K562 (cell line): ENCODE data around the gene CPNE2. TPM values are rescaled to one million over a fixed set of nuclear protein-coding genes. Genes with fewer than 3 reads are reported as not detected.
A peak's percentile ranks its signal among the peaks of the same experiment; 100 is the strongest.

ENCODE experiments used
- ATAC-seq: fragments of 200-7000 bp; cut with Tn5 transposase; 3 replicates; pipeline ENCODE4 v1.9.1; 2020; ENCODE audit warnings: moderate library complexity
- BruUV-seq: library from RNA; stranded (reverse); fragments of 400-500 nt; replicated peaks from 2 replicates; lab custom pipeline; 2021; lab: Mats Ljungman, UMichigan
- CTCF ChIA-PET: fragments of 300-600 bp; formaldehyde crosslinking; extraction: SDS; loops from one replicate; lab custom pipeline; 2021; ENCODE audit warnings: low intra/inter-chr PET ratio; lab: Yijun Ruan, JAX
- POLR2A ChIA-PET: fragments of 300-600, 350-650 bp; sonication (Branson Sonifier 250); formaldehyde crosslinking; extraction: SDS; loops from one replicate; lab custom pipeline; 2021; ENCODE audit warnings: antibody characterized with exemption, inconsistent platforms; lab: Yijun Ruan, JAX
- DNase-seq, 4 experiments: peaks; one replicate each; pipeline versions ENCODE4 v3.0.0 to v3.0.0-alpha.2; 2011 to 2018; ENCODE audit warnings: low spot score in 3 of 4, mixed read lengths in 3 of 4; ENCODE audit errors: extremely low read depth in 1 of 4
- FAIRE-seq: peaks from 2 replicates; lab custom pipeline; 2011; peaks lifted over from hg19 to GRCh38; lab: Jason Lieb, UNC
- H2AFZ ChIP-seq: 2 replicates; pipeline ENCODE4 v1.6.0; 2011; ENCODE audit warnings: low read depth, low read length, control low read depth, inconsistent platforms
- H3K27ac ChIP-seq: fragments of 200-600 bp; 3 replicates; pipeline ENCODE4 v1.8.0; 2011; ENCODE audit warnings: low read depth, mild to moderate bottlenecking, control low read depth, inconsistent platforms, low read length, moderate library complexity, mixed read lengths; ENCODE audit errors: extremely low read depth
- H3K27me3 ChIP-seq, 2 experiments: fragments of 300-600 bp in 1 of 2; 2 replicates in 1 of 2; 3 replicates in 1 of 2; pipeline versions ENCODE4 v1.6.0 to v1.8.0; 2011; ENCODE audit warnings: inconsistent platforms in 2 of 2, low read length in 2 of 2, mild to moderate bottlenecking in 1 of 2, mixed read lengths in 1 of 2, moderate library complexity in 1 of 2; ENCODE audit not compliant: control insufficient read depth in 2 of 2, insufficient read depth in 2 of 2
- H3K36me3 ChIP-seq: fragments of 300-600 bp; 3 replicates; pipeline ENCODE4 v1.8.0; 2011; ENCODE audit warnings: mild to moderate bottlenecking, low read length, inconsistent platforms; ENCODE audit not compliant: control insufficient read depth, insufficient read depth
- H3K4me1 ChIP-seq, 2 experiments: fragments of 200-600 bp in 1 of 2; replicated peaks in 1 of 2; 2 replicates in 1 of 2; 3 replicates in 1 of 2; pipeline versions ENCODE4 v1.5.1 to v1.8.0; 2011; ENCODE audit warnings: inconsistent platforms in 2 of 2, low read length in 2 of 2, mild to moderate bottlenecking in 1 of 2, mixed read lengths in 1 of 2, moderate library complexity in 1 of 2; ENCODE audit not compliant: control insufficient read depth in 2 of 2, insufficient read depth in 2 of 2
- H3K4me2 ChIP-seq: 2 replicates; pipeline ENCODE4 v1.6.1; 2011; ENCODE audit warnings: low read length, control low read depth, inconsistent platforms, mixed read lengths; ENCODE audit not compliant: insufficient read depth
- H3K4me3 ChIP-seq: fragments of 200-600 bp; sonication (generic), shearing (Covaris generic); 2 replicates; pipeline ENCODE4 v1.5.1; 2016; ENCODE audit warnings: control low read depth, inconsistent platforms
- H3K79me2 ChIP-seq: fragments of 200-600 bp; 3 replicates; pipeline ENCODE4 v1.8.0; 2011; ENCODE audit warnings: low read length, inconsistent platforms; ENCODE audit not compliant: control insufficient read depth, insufficient read depth
- H3K9ac ChIP-seq, 2 experiments: 2 replicates each; pipeline versions ENCODE4 v1.6.0 to v1.6.1; 2011; ENCODE audit warnings: low read depth in 2 of 2, low read length in 2 of 2, control low read depth in 1 of 2, inconsistent platforms in 1 of 2, mild to moderate bottlenecking in 1 of 2, mixed read lengths in 1 of 2; ENCODE audit not compliant: insufficient read depth in 1 of 2
- H3K9me1 ChIP-seq: one replicate; pipeline ENCODE4 v1.6.0; 2011; ENCODE audit warnings: inconsistent platforms, mild to moderate bottlenecking, low read length, moderate library complexity; ENCODE audit not compliant: control insufficient read depth, insufficient read depth
- H3K9me3 ChIP-seq: replicated peaks from 2 replicates; pipeline ENCODE4 v1.5.1; 2011; ENCODE audit warnings: low read depth, low read length, inconsistent platforms; ENCODE audit not compliant: control insufficient read depth, insufficient read depth
- H4K20me1 ChIP-seq: replicated peaks from 2 replicates; pipeline ENCODE4 v1.6.1; 2011; ENCODE audit warnings: low read length, inconsistent platforms, mixed read lengths; ENCODE audit not compliant: control insufficient read depth, insufficient read depth
- CHD2 ChIP-seq: IDR thresholded peaks from 2 replicates; pipeline ENCODE4 v1.6.1; 2011; ENCODE audit warnings: low read depth, low read length
- DLX4 ChIP-seq: fragments of 250-450 bp; sonication (Bioruptor Pico); IDR thresholded peaks from 2 replicates; pipeline ENCODE4 v1.6.1; 2021; ENCODE audit warnings: mild to moderate bottlenecking
- EP400 ChIP-seq: fragments of 450-650 bp; IDR thresholded peaks from 2 replicates; pipeline ENCODE4 v1.6.1; 2017; ENCODE audit warnings: antibody characterized with exemption, mild to moderate bottlenecking, moderate library complexity
- MBD1 ChIP-seq: fragments of 250-450 bp; sonication (Bioruptor Pico); IDR thresholded peaks from 2 replicates; pipeline ENCODE4 v1.8.0; 2022; ENCODE audit warnings: inconsistent platforms
- MED1 ChIP-seq: sonication (generic); formaldehyde crosslinking; IDR thresholded peaks from 2 replicates; pipeline ENCODE4 v1.8.1; 2023; ENCODE audit warnings: missing genetic modification reagents, borderline replicate concordance
- MXI1 ChIP-seq: IDR thresholded peaks from 2 replicates; pipeline ENCODE4 v1.6.1; 2011; ENCODE audit warnings: low read depth, mild to moderate bottlenecking, improper control_type of control experiment, low read length
- PCBP2 ChIP-seq: fragments of 200-400 bp; formaldehyde crosslinking; IDR thresholded peaks from 2 replicates; pipeline ENCODE4 v1.6.1; 2018; ENCODE audit warnings: low read length, low read depth, mild to moderate bottlenecking, moderate library complexity; ENCODE audit not compliant: poor library complexity, severe bottlenecking
- PHTF2 ChIP-seq: fragments of 250-450 bp; sonication (Bioruptor Pico); IDR thresholded peaks from 2 replicates; pipeline ENCODE4 v1.5.0; 2021; ENCODE audit warnings: mild to moderate bottlenecking
- RFX1 ChIP-seq: fragments of 450-650 bp; IDR thresholded peaks from 2 replicates; pipeline ENCODE4 v1.6.1; 2016; ENCODE audit warnings: mild to moderate bottlenecking, moderate library complexity
- TCF3 ChIP-seq: sonication (generic); formaldehyde crosslinking; IDR thresholded peaks from 2 replicates; pipeline ENCODE4 v1.4.0; 2020; ENCODE audit warnings: mild to moderate bottlenecking, missing genetic modification reagents
- ZNF445 ChIP-seq: fragments of 250-450 bp; sonication (Bioruptor Pico); IDR thresholded peaks from 2 replicates; pipeline ENCODE4 v1.4.0; 2020; ENCODE audit warnings: low read depth, mild to moderate bottlenecking, moderate library complexity
- ZNF764 ChIP-seq: fragments of 250-450 bp; sonication (Bioruptor Pico); IDR thresholded peaks from 2 replicates; pipeline ENCODE4 v1.4.0; 2020; ENCODE audit warnings: low read depth, mild to moderate bottlenecking, moderate library complexity
- WGBS: fragments of 100-300 bp; shearing (Covaris generic); methylation state at CpG from one replicate; pipeline ENCODE4 v1.1.6; 2016; ENCODE audit warnings: low coverage, mixed read lengths; ENCODE audit not compliant: insufficient coverage; ENCODE audit errors: missing lambda C conversion rate; 5-methylcytosine and 5-hydroxymethylcytosine counted together
- in situ Hi-C: fragments of 300-500 bp; cut with MboI; formaldehyde crosslinking; loops from 4 replicates; pipeline ENCODE4 v1.15.0; 2018; ENCODE audit warnings: inconsistent platforms, mixed read lengths
- intact Hi-C: fragments of 100-400 bp; cut with micrococcal nuclease; formaldehyde crosslinking; loops from 2 replicates; pipeline ENCODE4 v1.14.2; 2022
- polyA plus RNA-seq, 8 experiments: library from polyadenylated mRNA; depleted of rRNA in 4 of 8; stranded (reverse) in 5 of 8; unstranded in 3 of 8; fragments of >200 nt; fragmentation: Nextera tagmentation in 2 of 8; fragmentation: Illumina TruSeq in 1 of 8; extraction: Ambion mirVana in 2 of 8; extraction: Trizol in 1 of 8; gene quantifications; 2 replicates each; pipeline versions ENCODE4 v1.2.1 to v1.2.3, GENCODE V29; 2011 to 2014; ENCODE audit warnings: inconsistent platforms in 1 of 8, missing spikeins in 1 of 8
- total RNA-seq, 7 experiments: library from RNA; depleted of rRNA in 6 of 7; stranded (reverse); fragments of >200 nt in 6 of 7; fragmentation: Illumina TruSeq in 2 of 7; extraction: Trizol in 2 of 7; gene quantifications; 2 replicates each; pipeline versions ENCODE4 v1.2.1 to v1.2.3, GENCODE V29; 2011 to 2021; ENCODE audit warnings: low replicate concordance in 1 of 7
- TF ChIP-seq, protein P1 (sequence below): fragments of 200-800 bp; sonication (Bioruptor generic); IDR thresholded peaks from 2 replicates; pipeline ENCODE4 v1.6.1; 2016; ENCODE audit warnings: missing genetic modification characterization, missing compliant biosample characterization
- TF ChIP-seq, protein P2 (sequence below): sonication (generic); formaldehyde crosslinking; IDR thresholded peaks from 2 replicates; pipeline ENCODE4 v1.8.0; 2022; ENCODE audit warnings: mild to moderate bottlenecking, missing genetic modification reagents

Gene CPNE2
- total and polyA plus RNA-seq, 9 of the 15 experiments (the other 6 are each of a cell fraction or from before 2014, with no cell fraction given), result 3.0 to 13.9 (median 8.6) TPM

DNA sequence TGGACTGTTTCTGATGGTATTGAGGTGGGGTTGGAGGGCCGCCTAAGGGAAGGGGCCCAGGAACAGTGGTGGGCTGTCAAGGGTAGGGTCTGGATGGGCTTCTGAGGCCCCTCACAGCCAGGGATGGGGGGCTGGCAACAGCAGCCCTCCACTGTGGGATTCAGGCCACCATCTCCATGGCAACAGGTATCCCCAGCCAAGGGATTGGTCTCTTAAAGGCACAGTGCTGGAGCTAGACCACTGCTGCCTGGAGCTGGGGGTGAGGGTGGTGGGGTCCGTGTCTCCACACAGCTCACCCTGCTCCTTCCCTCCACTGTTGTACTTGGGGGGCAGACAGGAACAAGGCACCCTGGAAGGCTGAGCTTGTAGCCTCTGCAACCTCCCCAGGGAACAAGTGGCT, 51.6 kb downstream of the CPNE2 start:
- intact Hi-C loops (no loop called here), in situ Hi-C loops (no loop called here)
- no TSS peak for BruUV-seq
- Histone ChIP-seq H3K9me1 (no peaks in the 10 kb centered on the region), H2AFZ (no peak overlapping the region), H3K36me3 (no peaks in the 10 kb centered on the region), H3K4me3 (no peak overlapping the region), H3K27ac (no peak overlapping the region), H3K27me3 (no peaks in the 10 kb centered on the region), H3K9me3 (no peaks in the 10 kb centered on the region), H3K4me1 (peaks cover 25 to 38% of the 10 kb centered on the region in 2 experiments), H3K9ac (no peak overlapping the region), H4K20me1 (no peaks in the 10 kb centered on the region), H3K79me2 (no peaks in the 10 kb centered on the region), H3K4me2 (no peak overlapping the region)
- CTCF ChIA-PET, result no interaction called here
- DNase-seq, result no peak
- WGBS, result 64% methylated on average over 2 of the region's 2 CpGs
- POLR2A ChIA-PET, result interaction anchor here (0.6 to 1.2 kb wide), 3 partner anchors 11 to 51 kb away, joined by 3 read pairs; no protein-coding TSS in a partner anchor
- no peak for FAIRE-seq
- no peak for ATAC-seq
- peak; percentile 70 for TF ChIP-seq RFX1
- TF ChIP-seq MBD1, result no peak
- TF ChIP-seq, protein P1, sequence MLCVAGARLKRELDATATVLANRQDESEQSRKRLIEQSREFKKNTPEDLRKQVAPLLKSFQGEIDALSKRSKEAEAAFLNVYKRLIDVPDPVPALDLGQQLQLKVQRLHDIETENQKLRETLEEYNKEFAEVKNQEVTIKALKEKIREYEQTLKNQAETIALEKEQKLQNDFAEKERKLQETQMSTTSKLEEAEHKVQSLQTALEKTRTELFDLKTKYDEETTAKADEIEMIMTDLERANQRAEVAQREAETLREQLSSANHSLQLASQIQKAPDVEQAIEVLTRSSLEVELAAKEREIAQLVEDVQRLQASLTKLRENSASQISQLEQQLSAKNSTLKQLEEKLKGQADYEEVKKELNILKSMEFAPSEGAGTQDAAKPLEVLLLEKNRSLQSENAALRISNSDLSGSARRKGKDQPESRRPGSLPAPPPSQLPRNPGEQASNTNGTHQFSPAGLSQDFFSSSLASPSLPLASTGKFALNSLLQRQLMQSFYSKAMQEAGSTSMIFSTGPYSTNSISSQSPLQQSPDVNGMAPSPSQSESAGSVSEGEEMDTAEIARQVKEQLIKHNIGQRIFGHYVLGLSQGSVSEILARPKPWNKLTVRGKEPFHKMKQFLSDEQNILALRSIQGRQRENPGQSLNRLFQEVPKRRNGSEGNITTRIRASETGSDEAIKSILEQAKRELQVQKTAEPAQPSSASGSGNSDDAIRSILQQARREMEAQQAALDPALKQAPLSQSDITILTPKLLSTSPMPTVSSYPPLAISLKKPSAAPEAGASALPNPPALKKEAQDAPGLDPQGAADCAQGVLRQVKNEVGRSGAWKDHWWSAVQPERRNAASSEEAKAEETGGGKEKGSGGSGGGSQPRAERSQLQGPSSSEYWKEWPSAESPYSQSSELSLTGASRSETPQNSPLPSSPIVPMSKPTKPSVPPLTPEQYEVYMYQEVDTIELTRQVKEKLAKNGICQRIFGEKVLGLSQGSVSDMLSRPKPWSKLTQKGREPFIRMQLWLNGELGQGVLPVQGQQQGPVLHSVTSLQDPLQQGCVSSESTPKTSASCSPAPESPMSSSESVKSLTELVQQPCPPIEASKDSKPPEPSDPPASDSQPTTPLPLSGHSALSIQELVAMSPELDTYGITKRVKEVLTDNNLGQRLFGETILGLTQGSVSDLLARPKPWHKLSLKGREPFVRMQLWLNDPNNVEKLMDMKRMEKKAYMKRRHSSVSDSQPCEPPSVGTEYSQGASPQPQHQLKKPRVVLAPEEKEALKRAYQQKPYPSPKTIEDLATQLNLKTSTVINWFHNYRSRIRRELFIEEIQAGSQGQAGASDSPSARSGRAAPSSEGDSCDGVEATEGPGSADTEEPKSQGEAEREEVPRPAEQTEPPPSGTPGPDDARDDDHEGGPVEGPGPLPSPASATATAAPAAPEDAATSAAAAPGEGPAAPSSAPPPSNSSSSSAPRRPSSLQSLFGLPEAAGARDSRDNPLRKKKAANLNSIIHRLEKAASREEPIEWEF (CRISPR knock-in tag), result no peak
- TF ChIP-seq MXI1, result no peak
- no peak for TF ChIP-seq TCF3 (CRISPR knock-in tag)
- no peak for TF ChIP-seq MED1 (CRISPR knock-in tag)
- TF ChIP-seq ZNF445 (CRISPR knock-in tag), result no peak
- TF ChIP-seq PCBP2, result no peak
- no peak for TF ChIP-seq ZNF764 (CRISPR knock-in tag)
- TF ChIP-seq EP400, result no peak
- TF ChIP-seq CHD2, result no peak
- TF ChIP-seq DLX4 (CRISPR knock-in tag), result no peak
- TF ChIP-seq PHTF2, result no peak
- TF ChIP-seq, protein P2, sequence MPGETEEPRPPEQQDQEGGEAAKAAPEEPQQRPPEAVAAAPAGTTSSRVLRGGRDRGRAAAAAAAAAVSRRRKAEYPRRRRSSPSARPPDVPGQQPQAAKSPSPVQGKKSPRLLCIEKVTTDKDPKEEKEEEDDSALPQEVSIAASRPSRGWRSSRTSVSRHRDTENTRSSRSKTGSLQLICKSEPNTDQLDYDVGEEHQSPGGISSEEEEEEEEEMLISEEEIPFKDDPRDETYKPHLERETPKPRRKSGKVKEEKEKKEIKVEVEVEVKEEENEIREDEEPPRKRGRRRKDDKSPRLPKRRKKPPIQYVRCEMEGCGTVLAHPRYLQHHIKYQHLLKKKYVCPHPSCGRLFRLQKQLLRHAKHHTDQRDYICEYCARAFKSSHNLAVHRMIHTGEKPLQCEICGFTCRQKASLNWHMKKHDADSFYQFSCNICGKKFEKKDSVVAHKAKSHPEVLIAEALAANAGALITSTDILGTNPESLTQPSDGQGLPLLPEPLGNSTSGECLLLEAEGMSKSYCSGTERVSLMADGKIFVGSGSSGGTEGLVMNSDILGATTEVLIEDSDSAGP, result 0 out of 2 replicates have a peak, but pooled peaks have one; percentile 56
